Measurements from ENCODE around the gene RBCK1. TPM values are rescaled to one million over a fixed set of nuclear protein-coding genes. Genes with fewer than 3 reads are reported as not detected.

RBCK1 gene
- total and polyA plus RNA-seq, 10 of the 15 experiments (the other 5 are each of a cell fraction or from before 2014, with no cell fraction given) = 14.1 to 99.7 (median 76.0) TPM

GRCh38 chr20:437787-438486 is 29.8 kb downstream of the RBCK1 start (continued):
- TF ChIP-seq, protein P1, sequence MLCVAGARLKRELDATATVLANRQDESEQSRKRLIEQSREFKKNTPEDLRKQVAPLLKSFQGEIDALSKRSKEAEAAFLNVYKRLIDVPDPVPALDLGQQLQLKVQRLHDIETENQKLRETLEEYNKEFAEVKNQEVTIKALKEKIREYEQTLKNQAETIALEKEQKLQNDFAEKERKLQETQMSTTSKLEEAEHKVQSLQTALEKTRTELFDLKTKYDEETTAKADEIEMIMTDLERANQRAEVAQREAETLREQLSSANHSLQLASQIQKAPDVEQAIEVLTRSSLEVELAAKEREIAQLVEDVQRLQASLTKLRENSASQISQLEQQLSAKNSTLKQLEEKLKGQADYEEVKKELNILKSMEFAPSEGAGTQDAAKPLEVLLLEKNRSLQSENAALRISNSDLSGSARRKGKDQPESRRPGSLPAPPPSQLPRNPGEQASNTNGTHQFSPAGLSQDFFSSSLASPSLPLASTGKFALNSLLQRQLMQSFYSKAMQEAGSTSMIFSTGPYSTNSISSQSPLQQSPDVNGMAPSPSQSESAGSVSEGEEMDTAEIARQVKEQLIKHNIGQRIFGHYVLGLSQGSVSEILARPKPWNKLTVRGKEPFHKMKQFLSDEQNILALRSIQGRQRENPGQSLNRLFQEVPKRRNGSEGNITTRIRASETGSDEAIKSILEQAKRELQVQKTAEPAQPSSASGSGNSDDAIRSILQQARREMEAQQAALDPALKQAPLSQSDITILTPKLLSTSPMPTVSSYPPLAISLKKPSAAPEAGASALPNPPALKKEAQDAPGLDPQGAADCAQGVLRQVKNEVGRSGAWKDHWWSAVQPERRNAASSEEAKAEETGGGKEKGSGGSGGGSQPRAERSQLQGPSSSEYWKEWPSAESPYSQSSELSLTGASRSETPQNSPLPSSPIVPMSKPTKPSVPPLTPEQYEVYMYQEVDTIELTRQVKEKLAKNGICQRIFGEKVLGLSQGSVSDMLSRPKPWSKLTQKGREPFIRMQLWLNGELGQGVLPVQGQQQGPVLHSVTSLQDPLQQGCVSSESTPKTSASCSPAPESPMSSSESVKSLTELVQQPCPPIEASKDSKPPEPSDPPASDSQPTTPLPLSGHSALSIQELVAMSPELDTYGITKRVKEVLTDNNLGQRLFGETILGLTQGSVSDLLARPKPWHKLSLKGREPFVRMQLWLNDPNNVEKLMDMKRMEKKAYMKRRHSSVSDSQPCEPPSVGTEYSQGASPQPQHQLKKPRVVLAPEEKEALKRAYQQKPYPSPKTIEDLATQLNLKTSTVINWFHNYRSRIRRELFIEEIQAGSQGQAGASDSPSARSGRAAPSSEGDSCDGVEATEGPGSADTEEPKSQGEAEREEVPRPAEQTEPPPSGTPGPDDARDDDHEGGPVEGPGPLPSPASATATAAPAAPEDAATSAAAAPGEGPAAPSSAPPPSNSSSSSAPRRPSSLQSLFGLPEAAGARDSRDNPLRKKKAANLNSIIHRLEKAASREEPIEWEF (IDR thresholded peaks at IDR 0.05; ENCODE audit: insufficient replicate concordance, low read depth, low read length) = no peak
- TF ChIP-seq FOS (IDR thresholded peaks at IDR 0.05; ENCODE audit: borderline replicate concordance, extremely low read depth, insufficient read length) (no peak), EGR1 (IDR thresholded peaks at IDR 0.05; ENCODE audit: borderline replicate concordance in 1 of 2, low read depth in 2 of 2, low read length in 2 of 2) (no peak), MXI1 (IDR thresholded peaks at IDR 0.05; ENCODE audit: low read depth, low read length) (no peak), BCL11A (IDR thresholded peaks at IDR 0.05; ENCODE audit: low read depth, low read length) (no peak)
- TF ChIP-seq, protein P2, sequence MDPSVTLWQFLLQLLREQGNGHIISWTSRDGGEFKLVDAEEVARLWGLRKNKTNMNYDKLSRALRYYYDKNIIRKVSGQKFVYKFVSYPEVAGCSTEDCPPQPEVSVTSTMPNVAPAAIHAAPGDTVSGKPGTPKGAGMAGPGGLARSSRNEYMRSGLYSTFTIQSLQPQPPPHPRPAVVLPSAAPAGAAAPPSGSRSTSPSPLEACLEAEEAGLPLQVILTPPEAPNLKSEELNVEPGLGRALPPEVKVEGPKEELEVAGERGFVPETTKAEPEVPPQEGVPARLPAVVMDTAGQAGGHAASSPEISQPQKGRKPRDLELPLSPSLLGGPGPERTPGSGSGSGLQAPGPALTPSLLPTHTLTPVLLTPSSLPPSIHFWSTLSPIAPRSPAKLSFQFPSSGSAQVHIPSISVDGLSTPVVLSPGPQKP (IDR thresholded peaks at IDR 0.05; ENCODE audit: low read depth, low read length) = no peak

Data from GM12878 (cell line).